Ovary (tissue), 9 donors: Measurements from ENCODE around the gene SUSD6. TPM values are rescaled to one million over a fixed set of nuclear protein-coding genes. Genes with fewer than 3 reads are reported as not detected.

Experiments used
- DNase-seq, 5 donors: peaks; one replicate each; pipeline ENCODE4 v3.0.0-alpha.2; 2019 to 2020
- H3K27ac ChIP-seq, 2 donors: fragments of 200-600 bp; one replicate each; pipeline versions ENCODE4 v1.5.1 to v1.8.0; 2019 to 2022
- H3K27me3 ChIP-seq: fragments of 200-600 bp; one replicate; pipeline ENCODE4 v1.8.0; 2022
- H3K36me3 ChIP-seq: fragments of 200-600 bp; sonication (generic); one replicate; pipeline ENCODE4 v1.5.1; 2019
- H3K4me1 ChIP-seq: one replicate; pipeline ENCODE4 v1.8.1; 2013; ENCODE audit warnings: mild to moderate bottlenecking, moderate library complexity; ENCODE audit not compliant: insufficient read depth
- H3K4me3 ChIP-seq: fragments of 200-600 bp; sonication (generic); one replicate; pipeline ENCODE4 v1.5.1; 2017
- H3K9me3 ChIP-seq, 2 donors: fragments of 200-600 bp in 1 of 2; sonication (generic) in 1 of 2; one replicate each; pipeline versions ENCODE4 v1.5.1 to v1.8.1; 2013 to 2019; ENCODE audit warnings: mild to moderate bottlenecking in 1 of 2, moderate library complexity in 1 of 2
- CTCF ChIP-seq, 3 donors: fragments of 450-650 bp in 2 of 3; fragments of 200-600 bp in 1 of 3; IDR thresholded peaks; one replicate each; pipeline versions ENCODE4 v1.5.1 to v1.8.0; 2016 to 2022; ENCODE audit warnings: antibody characterized with exemption in 3 of 3, mild to moderate bottlenecking in 1 of 3
- EP300 ChIP-seq: sonication (generic); formaldehyde crosslinking; IDR thresholded peaks from one replicate; pipeline ENCODE4 v1.6.1; 2017; ENCODE audit warnings: antibody characterized with exemption
- POLR2A ChIP-seq: fragments of 450-650 bp; IDR thresholded peaks from one replicate; pipeline ENCODE4 v1.6.1; 2017; ENCODE audit warnings: antibody characterized with exemption, mild to moderate bottlenecking, moderate library complexity
- WGBS, 3 donors: extraction: QIAGEN DNeasy Blood & Tissue Kit in 1 of 3; methylation state at CpG; one replicate each; pipeline versions ENCODE4 v1.1.5 to v1.1.7; 2013 to 2017; 5-methylcytosine and 5-hydroxymethylcytosine counted together
- intact Hi-C, 4 donors: fragments of 100-400 bp; cut with DNase I; formaldehyde crosslinking; loops; one replicate each; pipeline versions ENCODE4 v1.11.0 to v1.15.1; 2022 to 2023
- polyA plus RNA-seq, 2 donors: library from polyadenylated mRNA; stranded (reverse); fragments of 200-250 nt in 1 of 2; fragments of 350-450 nt in 1 of 2; fragmentation: Illumina TruSeq in 1 of 2; extraction: RNeasy Lipid Tissue Mini Kit (QIAGEN cat#74804) in 1 of 2; gene quantifications; one replicate each; pipeline ENCODE4 v1.2.3, GENCODE V29; 2013 to 2014
- total RNA-seq, 7 donors: library from RNA; depleted of rRNA in 2 of 7; stranded (reverse); fragments of >200 nt in 2 of 7; fragmentation: NEBNext Ultra II Directional in 3 of 7; extraction: Animal tissue kit (Norgen Biotek cat#: 25700) in 3 of 7; gene quantifications; one replicate each; pipeline versions ENCODE4 v1.1.0 to v1.2.4, GENCODE V29; 2016 to 2023
- donor health status: DM: no; HTN: no; CAD: no; lungs with moderate emphysema.
- donor health status: DM: no; HTN: no; CAD: no.
- donor health status: Bipolar disorder and iron deficiency.
- donor health status: DM: yes; HTN: yes; CAD: no.
- donor health status: DM: no; HTN: no; CAD: no.
- donor health status: DM: yes; HTN: yes; CAD: no.

Gene SUSD6
- total and polyA plus RNA-seq, 9 donors = 12.6 to 35.3 (median 27.7) TPM

GRCh38 chr14:69708049-69708448, 96.7 kb downstream of the SUSD6 start:
- no peak overlapping the region for H3K27ac ChIP-seq
- H3K4me1 ChIP-seq = peaks cover 14% of the 10 kb centered on the region
- intact Hi-C loops = no loop called here
- no peaks in the 10 kb centered on the region for H3K36me3 ChIP-seq
- 85 to 100% (median 94%) methylated on average over 1 of the region's 1 CpG for WGBS, 3 donors
- no peaks in the 10 kb centered on the region for H3K9me3 ChIP-seq
- TF ChIP-seq CTCF (IDR thresholded peaks at IDR 0.05) = no peak
- no peaks in the 10 kb centered on the region for H3K27me3 ChIP-seq
- DNase-seq = no peak
- H3K4me3 ChIP-seq = no peak overlapping the region

GRCh38 chr14:69708586-69709560, 97.5 kb downstream of the SUSD6 start:
- DNase-seq = no peak
- Histone ChIP-seq H3K27me3 (no peaks in the 10 kb centered on the region), H3K36me3 (no peaks in the 10 kb centered on the region), H3K4me1 (peaks cover 14% of the 10 kb centered on the region), H3K27ac (no peak overlapping the region), H3K9me3 (no peaks in the 10 kb centered on the region), H3K4me3 (no peak overlapping the region)
- 79 to 82% (median 82%) methylated on average over 12 of the region's 12 CpGs for WGBS, 3 donors
- no peak for TF ChIP-seq EP300
- TF ChIP-seq POLR2A = no peak
- intact Hi-C loops = no loop called here

- Histone ChIP-seq H3K4me3 (no peak overlapping the region), H3K9me3 (no peaks in the 10 kb centered on the region), H3K4me1 (peaks cover 14% of the 10 kb centered on the region), H3K36me3 (no peaks in the 10 kb centered on the region), H3K27me3 (no peaks in the 10 kb centered on the region), H3K27ac (no peak overlapping the region)
- TF ChIP-seq POLR2A (no peak), CTCF (IDR thresholded peaks at IDR 0.05) (no peak), EP300 (no peak)
- intact Hi-C loops = loop anchor here in 1 of 4 donors (10.0 kb wide), 1 partner anchor 96 kb away; the partner anchor contains the start of gene SUSD6
- no peak for DNase-seq
- WGBS, 3 donors = 76 to 86% (median 79%) methylated on average over 1 of the region's 1 CpG
These were observed 99.0 kb downstream of the SUSD6 start for GRCh38 chr14:69710378-69710777.

GRCh38 chr14:69711065-69711464, 99.7 kb downstream of the SUSD6 start:
- peaks cover 15% of the 10 kb centered on the region for H3K4me1 ChIP-seq
- intact Hi-C loops = loop anchor here in 1 of 4 donors (10.0 kb wide), 1 partner anchor 96 kb away; the partner anchor contains the start of gene SUSD6
- H3K27me3 ChIP-seq = no peaks in the 10 kb centered on the region
- H3K27ac ChIP-seq = no peak overlapping the region
- 19 to 30% (median 21%) methylated on average over 4 of the region's 4 CpGs for WGBS, 3 donors
- DNase-seq = peak; percentile 48 to 76 (median 76)
- H3K36me3 ChIP-seq = no peaks in the 10 kb centered on the region
- no peak for TF ChIP-seq CTCF (IDR thresholded peaks at IDR 0.05)
- TF ChIP-seq POLR2A = no peak
- TF ChIP-seq EP300 = no peak
- no peaks in the 10 kb centered on the region for H3K9me3 ChIP-seq
- H3K4me3 ChIP-seq = no peak overlapping the region

- Histone ChIP-seq H3K4me3 (no peak overlapping the region), H3K27ac (no peak overlapping the region), H3K27me3 (no peaks in the 10 kb centered on the region), H3K36me3 (no peaks in the 10 kb centered on the region), H3K9me3 (no peaks in the 10 kb centered on the region), H3K4me1 (peaks cover 15% of the 10 kb centered on the region)
- intact Hi-C loops = loop anchor here in 1 of 4 donors (10.0 kb wide), 1 partner anchor 97 kb away; the partner anchor contains the start of gene SUSD6
- 45 to 50% (median 50%) methylated on average over 1 of the region's 1 CpG for WGBS, 3 donors
- DNase-seq = no peak
- TF ChIP-seq POLR2A (no peak), EP300 (no peak), CTCF (IDR thresholded peaks at IDR 0.05) (no peak)
These were observed 100.1 kb downstream of the SUSD6 start for GRCh38 chr14:69711477-69711876.
